Measurements from ENCODE around the gene FBXL14.
"Not testable (repeated sequence)": the region's sequence is repeated elsewhere in the genome, so short reads cannot be mapped to it uniquely, and the experiment has no call there.

Gene FBXL14

DNA sequence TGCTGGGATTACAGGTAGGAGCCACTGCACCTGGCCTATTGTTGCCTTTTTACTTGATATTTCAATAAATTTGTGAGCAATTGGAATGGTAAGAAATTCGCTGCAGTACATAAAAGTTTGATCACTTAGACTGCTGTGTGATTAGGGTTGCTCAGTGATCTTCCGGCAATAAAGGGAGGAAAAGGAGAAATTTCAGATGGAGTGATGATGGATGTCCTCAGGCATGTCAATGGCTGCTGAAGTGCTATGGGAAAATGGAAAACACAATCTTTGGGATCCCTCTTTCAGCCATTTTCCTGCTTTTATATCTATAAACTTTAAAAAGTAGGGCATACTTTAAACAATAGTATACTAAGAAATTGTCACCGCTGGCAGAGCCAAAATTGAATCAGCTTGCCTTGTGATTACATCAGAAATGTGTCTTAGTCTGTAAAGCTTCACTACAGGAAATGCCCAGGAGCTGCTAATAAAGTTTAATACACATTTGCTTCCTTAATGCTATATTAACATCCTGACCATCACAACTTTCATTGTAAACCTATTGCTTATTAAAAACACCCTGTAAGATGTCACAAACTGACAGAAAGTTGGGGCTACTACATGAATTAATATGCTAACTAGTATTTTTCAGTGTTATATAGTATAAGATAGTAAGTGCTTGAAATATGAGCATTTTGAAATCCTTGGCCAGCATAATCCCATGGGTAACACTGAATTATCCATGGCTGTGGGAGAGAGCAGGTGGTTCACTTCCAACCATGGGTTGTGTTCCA lies 13.7 kb upstream of the FBXL14 start:
- no peak overlapping the region for H3K4me3 ChIP-seq (ENCODE audit: low read depth, low read length)
- TF ChIP-seq CTCF (IDR thresholded peaks at IDR 0.05; ENCODE audit: insufficient read depth, low read length, missing control alignments): no peak
- POLR2A ChIA-PET: no interaction called here
- DNase-seq (ENCODE audit: low read depth, low spot score): no peak
- CTCF ChIA-PET: interaction anchor here (1.0 to 1.5 kb wide), 2 partner anchors 9 to 21 kb away, joined by 3 to 4 read pairs; partner anchors contain the start of gene WNT5B

DNA sequence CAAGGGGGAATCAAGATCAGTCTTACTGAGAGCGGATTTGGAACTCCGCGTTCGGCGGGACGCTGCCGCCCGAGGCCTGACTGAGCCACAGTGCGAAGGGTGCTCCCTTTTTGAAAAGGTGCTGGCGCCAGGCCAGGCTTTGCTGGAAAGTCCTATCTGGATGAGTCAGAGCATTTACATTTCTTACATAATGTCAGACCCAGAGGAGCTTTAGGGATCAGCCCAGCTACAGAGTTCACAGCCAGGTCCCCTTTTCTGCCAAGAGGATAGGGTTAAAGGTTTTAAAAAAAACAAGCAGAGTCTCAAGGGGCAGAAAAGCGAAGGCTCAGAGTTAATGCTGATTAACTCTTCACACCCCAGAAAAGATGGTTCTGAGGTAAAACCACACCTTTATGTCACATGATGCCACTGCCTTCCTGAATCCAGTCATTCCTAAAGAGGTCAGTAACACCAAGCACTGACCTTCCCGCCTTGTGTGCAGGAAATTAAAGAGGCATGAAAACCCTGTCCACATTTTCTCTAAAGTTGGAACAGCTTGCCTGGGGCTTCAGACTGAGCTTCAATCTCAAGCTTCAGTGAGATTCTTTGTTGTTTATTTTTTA lies 11.7 kb upstream of the FBXL14 start:
- POLR2A ChIA-PET: interaction anchor here (0.6 to 1.0 kb wide), 2 partner anchors 19 to 37 kb away, joined by 3 to 4 read pairs; no protein-coding TSS in a partner anchor
- no peak for TF ChIP-seq CTCF (IDR thresholded peaks at IDR 0.05; ENCODE audit: insufficient read depth, low read length, missing control alignments)
- H3K4me3 ChIP-seq (ENCODE audit: low read depth, low read length): peak overlapping the region; percentile 45
- CTCF ChIA-PET: interaction anchor here (1.0 to 2.4 kb wide), 12 partner anchors 9 to 657 kb away, joined by 3 to 18 read pairs (median 3); partner anchors contain the start of gene RAD52
- DNase-seq (ENCODE audit: low read depth, low spot score): no peak

GRCh38 chr12:1605129-1606020 lies 11.0 kb upstream of the FBXL14 start:
- TF ChIP-seq CTCF (IDR thresholded peaks at IDR 0.05; ENCODE audit: insufficient read depth, low read length, missing control alignments): peak; percentile 60

DNA sequence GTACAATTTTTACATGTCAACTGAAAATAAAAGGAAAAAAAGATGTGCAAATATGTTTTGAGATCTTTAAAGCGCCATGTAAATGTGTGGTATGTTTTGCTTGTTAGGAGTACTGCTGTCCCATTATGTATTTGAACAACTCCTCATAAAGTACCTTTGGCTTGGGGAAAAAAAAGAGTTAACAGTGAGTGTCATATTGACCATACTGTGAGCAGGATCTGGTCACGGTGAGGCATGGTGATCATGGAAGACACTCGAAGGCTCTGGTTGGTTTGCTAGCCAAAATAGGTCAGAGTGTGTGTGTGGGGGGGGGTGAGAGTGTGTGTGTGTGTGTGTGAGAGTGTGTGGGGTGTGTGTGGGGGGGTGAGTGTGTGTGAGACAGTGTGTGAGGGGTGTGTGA lies 10.1 kb upstream of the FBXL14 start:
- no peak for DNase-seq (ENCODE audit: low read depth, low spot score)
- ChIA-PET CTCF (interaction anchor here (1.0 to 2.4 kb wide), 4 partner anchors 12 to 655 kb away, joined by 3 to 18 read pairs (median 6); partner anchors contain the start of gene RAD52), POLR2A (no interaction called here)
- H3K4me3 ChIP-seq (ENCODE audit: low read depth, low read length): no peak overlapping the region
- TF ChIP-seq CTCF (IDR thresholded peaks at IDR 0.05; ENCODE audit: insufficient read depth, low read length, missing control alignments): no peak

More at GRCh38 chr12:1605129-1606020, 11.0 kb upstream of the FBXL14 start:
- peak overlapping the region; percentile 45 for H3K4me3 ChIP-seq (ENCODE audit: low read depth, low read length)
- CTCF ChIA-PET: interaction anchor here (0.6 to 2.4 kb wide), 14 partner anchors 9 to 656 kb away, joined by 3 to 18 read pairs (median 3); partner anchors contain the start of gene RAD52
- no peak for DNase-seq (ENCODE audit: low read depth, low spot score)
- POLR2A ChIA-PET: interaction anchor here (1.0 kb wide), 1 partner anchor 20 kb away, joined by 4 read pairs; no protein-coding TSS in a partner anchor

GRCh38 chr12:1603269-1603993 lies 9.1 kb upstream of the FBXL14 start:
- POLR2A ChIA-PET: no interaction called here
- H3K4me3 ChIP-seq (ENCODE audit: low read depth, low read length): no peak overlapping the region
- no peak for TF ChIP-seq CTCF (IDR thresholded peaks at IDR 0.05; ENCODE audit: insufficient read depth, low read length, missing control alignments)
- no peak for DNase-seq (ENCODE audit: low read depth, low spot score)
- CTCF ChIA-PET: interaction anchor here (0.6 to 2.0 kb wide), 10 partner anchors 8 to 654 kb away, joined by 3 to 9 read pairs (median 4); partner anchors contain the start of gene RAD52

DNA sequence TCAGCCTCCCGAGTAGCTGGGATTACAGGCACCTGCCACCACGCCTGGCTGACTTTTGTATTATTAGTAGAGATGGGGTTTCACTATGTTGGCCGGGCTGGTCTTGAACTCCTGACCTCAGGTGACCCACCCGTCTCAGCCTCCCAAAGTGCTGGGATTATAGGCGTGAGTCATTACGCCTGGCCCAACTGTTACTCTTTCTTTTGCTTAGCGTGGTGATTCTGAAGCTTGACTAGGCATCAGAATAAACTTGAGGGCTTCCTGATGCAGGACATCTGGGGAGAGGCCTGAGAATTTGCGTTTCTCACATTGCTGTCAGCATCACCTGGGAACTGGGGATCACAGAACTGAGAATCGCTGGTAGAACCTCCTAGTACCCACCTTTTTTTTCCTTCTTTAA lies 8.3 kb upstream of the FBXL14 start:
- DNase-seq (ENCODE audit: low read depth, low spot score); H3K4me3 ChIP-seq (ENCODE audit: low read depth, low read length); POLR2A ChIA-PET: not testable (repeated sequence)
- CTCF ChIA-PET: interaction anchor here (0.6 to 2.0 kb wide), 7 partner anchors 7 to 653 kb away, joined by 3 to 9 read pairs (median 4); partner anchors contain the start of gene RAD52

Measured in AG04449 (cell line).